Cardiac muscle cell (in vitro differentiated cells and primary cell): ENCODE measurements around the gene CCNJL. TPM values are rescaled to one million over a fixed set of nuclear protein-coding genes. Genes with fewer than 3 reads are reported as not detected.

Source experiments
- DNase-seq, 2 donors: peaks; one replicate each; pipeline versions ENCODE4 v3.0.0 to v3.0.0-alpha.2; 2010 to 2017; ENCODE audit warnings: low read depth in 1 of 2, low spot score in 1 of 2
- H3K27ac ChIP-seq: fragments of 200-600 bp; sonication (generic); 2 replicates; pipeline ENCODE4 v1.5.1; 2016
- H3K27me3 ChIP-seq: fragments of 200-600 bp; sonication (generic); 2 replicates; pipeline ENCODE4 v1.6.0; 2016; ENCODE audit warnings: control low read depth
- H3K36me3 ChIP-seq: fragments of 200-600 bp; sonication (generic); 2 replicates; pipeline ENCODE4 v1.5.1; 2016; ENCODE audit warnings: control low read depth
- H3K4me1 ChIP-seq: fragments of 200-600 bp; sonication (generic); 2 replicates; pipeline ENCODE4 v1.8.1; 2017; ENCODE audit warnings: low read depth, mild to moderate bottlenecking, mixed run types
- H3K4me3 ChIP-seq: fragments of 200-600 bp; sonication (generic); 2 replicates; pipeline ENCODE4 v1.5.1; 2016; ENCODE audit warnings: mild to moderate bottlenecking
- H3K9me3 ChIP-seq: fragments of 200-600 bp; sonication (generic); 2 replicates; pipeline ENCODE4 v1.5.1; 2017; ENCODE audit warnings: low read depth, mild to moderate bottlenecking, control low read depth
- polyA plus RNA-seq: library from polyadenylated mRNA; unstranded; fragments of >200 nt; fragmentation: Nextera tagmentation; extraction: Ambion mirVana; gene quantifications from 2 replicates; pipeline ENCODE4 v1.2.1, GENCODE V29; 2016
- total RNA-seq: library from RNA; depleted of rRNA; stranded (reverse); fragments of >200 nt; gene quantifications from 2 replicates; pipeline ENCODE4 v1.2.3, GENCODE V29; 2016
- TF ChIP-seq, protein P1 (sequence below): IDR thresholded peaks from 2 replicates; pipeline ENCODE4 v1.5.1; 2012; ENCODE audit warnings: low read depth, mild to moderate bottlenecking, low read length

CCNJL gene
- total and polyA plus RNA-seq, 2 experiments from 2014 or later = 14.1 to 16.1 TPM

- peak overlapping the region; percentile 28 for H3K27ac ChIP-seq
- DNase-seq = no peak
- no peaks in the 10 kb centered on the region for H3K36me3 ChIP-seq
- no peaks in the 10 kb centered on the region for H3K9me3 ChIP-seq
- TF ChIP-seq, protein P1, sequence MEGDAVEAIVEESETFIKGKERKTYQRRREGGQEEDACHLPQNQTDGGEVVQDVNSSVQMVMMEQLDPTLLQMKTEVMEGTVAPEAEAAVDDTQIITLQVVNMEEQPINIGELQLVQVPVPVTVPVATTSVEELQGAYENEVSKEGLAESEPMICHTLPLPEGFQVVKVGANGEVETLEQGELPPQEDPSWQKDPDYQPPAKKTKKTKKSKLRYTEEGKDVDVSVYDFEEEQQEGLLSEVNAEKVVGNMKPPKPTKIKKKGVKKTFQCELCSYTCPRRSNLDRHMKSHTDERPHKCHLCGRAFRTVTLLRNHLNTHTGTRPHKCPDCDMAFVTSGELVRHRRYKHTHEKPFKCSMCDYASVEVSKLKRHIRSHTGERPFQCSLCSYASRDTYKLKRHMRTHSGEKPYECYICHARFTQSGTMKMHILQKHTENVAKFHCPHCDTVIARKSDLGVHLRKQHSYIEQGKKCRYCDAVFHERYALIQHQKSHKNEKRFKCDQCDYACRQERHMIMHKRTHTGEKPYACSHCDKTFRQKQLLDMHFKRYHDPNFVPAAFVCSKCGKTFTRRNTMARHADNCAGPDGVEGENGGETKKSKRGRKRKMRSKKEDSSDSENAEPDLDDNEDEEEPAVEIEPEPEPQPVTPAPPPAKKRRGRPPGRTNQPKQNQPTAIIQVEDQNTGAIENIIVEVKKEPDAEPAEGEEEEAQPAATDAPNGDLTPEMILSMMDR = no peak
- H3K4me1 ChIP-seq = peaks cover 2% of the 10 kb centered on the region
- H3K27me3 ChIP-seq = no peaks in the 10 kb centered on the region
- no peak overlapping the region for H3K4me3 ChIP-seq
These were observed 66.8 kb downstream of the CCNJL start for GRCh38 chr5:160245506-160246086.

DNA sequence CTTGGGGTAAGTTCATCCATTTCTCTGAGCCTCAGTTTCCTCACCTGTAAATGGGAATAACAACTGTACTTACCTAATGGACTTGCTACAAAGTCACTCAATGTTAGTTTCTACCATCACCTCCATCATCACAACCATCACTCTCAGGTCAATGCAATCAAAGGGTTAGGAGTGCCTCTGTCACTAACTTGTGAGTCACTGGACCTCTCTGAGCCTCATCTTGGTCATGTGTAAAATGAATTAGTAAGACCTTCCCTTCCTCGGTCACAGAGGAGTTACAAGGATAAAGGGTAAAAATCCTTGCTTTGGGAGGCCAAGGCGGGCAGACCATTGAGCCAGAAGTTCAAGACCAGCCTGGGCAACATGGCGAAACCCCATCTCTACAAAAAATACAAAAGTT lies 70.2 kb downstream of the CCNJL start:
- H3K27ac ChIP-seq = no peak overlapping the region
- H3K9me3 ChIP-seq = no peaks in the 10 kb centered on the region
- TF ChIP-seq, protein P1 = no peak
- DNase-seq = no peak
- H3K36me3 ChIP-seq = no peaks in the 10 kb centered on the region
- H3K4me1 ChIP-seq = peaks cover 4% of the 10 kb centered on the region
- no peak overlapping the region for H3K4me3 ChIP-seq
- no peaks in the 10 kb centered on the region for H3K27me3 ChIP-seq

- Histone ChIP-seq H3K9me3 (no peaks in the 10 kb centered on the region), H3K4me1 (peaks cover 4% of the 10 kb centered on the region), H3K27me3 (no peaks in the 10 kb centered on the region), H3K4me3 (no peak overlapping the region), H3K36me3 (no peaks in the 10 kb centered on the region), H3K27ac (no peak overlapping the region)
- no peak for DNase-seq
- TF ChIP-seq, protein P1 = no peak
These were observed 72.0 kb downstream of the CCNJL start for GRCh38 chr5:160240350-160240749.

- no peak overlapping the region for H3K27ac ChIP-seq
- no peak overlapping the region for H3K4me3 ChIP-seq
- H3K4me1 ChIP-seq = peaks cover 4% of the 10 kb centered on the region
- H3K36me3 ChIP-seq = no peaks in the 10 kb centered on the region
- no peaks in the 10 kb centered on the region for H3K27me3 ChIP-seq
- no peaks in the 10 kb centered on the region for H3K9me3 ChIP-seq
- DNase-seq = no peak
- TF ChIP-seq, protein P1 = no peak
These were observed 74.7 kb downstream of the CCNJL start for GRCh38 chr5:160237571-160238093.

GRCh38 chr5:160235731-160236130 lies 76.6 kb downstream of the CCNJL start:
- Histone ChIP-seq H3K4me3 (no peak overlapping the region), H3K9me3 (no peaks in the 10 kb centered on the region), H3K4me1 (peaks cover 4% of the 10 kb centered on the region), H3K36me3 (no peaks in the 10 kb centered on the region), H3K27me3 (no peaks in the 10 kb centered on the region), H3K27ac (no peak overlapping the region)
- TF ChIP-seq, protein P1 = no peak
- no peak for DNase-seq
